ENCODE data around the gene SPOCK2. TPM values are rescaled to one million over a fixed set of nuclear protein-coding genes. Genes with fewer than 3 reads are reported as not detected.
"Not testable (repeated sequence)": the region's sequence is repeated elsewhere in the genome, so short reads cannot be mapped to it uniquely, and the experiment has no call there.

Gene SPOCK2
- total and polyA plus RNA-seq, 9 donors = 1.4 to 77.7 (median 8.7) TPM

- H3K4me1 ChIP-seq (ENCODE audit: insufficient read depth) = peaks cover 28% of the 10 kb centered on the region
- H3K4me3 ChIP-seq = no peak overlapping the region
- no peak for TF ChIP-seq EP300 (IDR thresholded peaks at IDR 0.05)
- no peak for TF ChIP-seq POLR2A (IDR thresholded peaks at IDR 0.05)
- TF ChIP-seq, protein P1, sequence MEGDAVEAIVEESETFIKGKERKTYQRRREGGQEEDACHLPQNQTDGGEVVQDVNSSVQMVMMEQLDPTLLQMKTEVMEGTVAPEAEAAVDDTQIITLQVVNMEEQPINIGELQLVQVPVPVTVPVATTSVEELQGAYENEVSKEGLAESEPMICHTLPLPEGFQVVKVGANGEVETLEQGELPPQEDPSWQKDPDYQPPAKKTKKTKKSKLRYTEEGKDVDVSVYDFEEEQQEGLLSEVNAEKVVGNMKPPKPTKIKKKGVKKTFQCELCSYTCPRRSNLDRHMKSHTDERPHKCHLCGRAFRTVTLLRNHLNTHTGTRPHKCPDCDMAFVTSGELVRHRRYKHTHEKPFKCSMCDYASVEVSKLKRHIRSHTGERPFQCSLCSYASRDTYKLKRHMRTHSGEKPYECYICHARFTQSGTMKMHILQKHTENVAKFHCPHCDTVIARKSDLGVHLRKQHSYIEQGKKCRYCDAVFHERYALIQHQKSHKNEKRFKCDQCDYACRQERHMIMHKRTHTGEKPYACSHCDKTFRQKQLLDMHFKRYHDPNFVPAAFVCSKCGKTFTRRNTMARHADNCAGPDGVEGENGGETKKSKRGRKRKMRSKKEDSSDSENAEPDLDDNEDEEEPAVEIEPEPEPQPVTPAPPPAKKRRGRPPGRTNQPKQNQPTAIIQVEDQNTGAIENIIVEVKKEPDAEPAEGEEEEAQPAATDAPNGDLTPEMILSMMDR (IDR thresholded peaks at IDR 0.05) = no peak
- H3K36me3 ChIP-seq = no peaks in the 10 kb centered on the region
- H3K9me3 ChIP-seq = no peaks in the 10 kb centered on the region
- H3K27ac ChIP-seq = peak overlapping the region; percentile 36 to 51
- intact Hi-C loops (cut with DNase I) = no loop called here
- WGBS, 3 donors = 33 to 59% (median 47%) methylated on average over 13 of the region's 13 CpGs
- no peaks in the 10 kb centered on the region for H3K27me3 ChIP-seq
- DNase-seq = peak in 2 of 5 donors; percentile 53 to 65
These were observed 53.0 kb downstream of the SPOCK2 start for GRCh38 chr10:72035252-72035887.

DNA sequence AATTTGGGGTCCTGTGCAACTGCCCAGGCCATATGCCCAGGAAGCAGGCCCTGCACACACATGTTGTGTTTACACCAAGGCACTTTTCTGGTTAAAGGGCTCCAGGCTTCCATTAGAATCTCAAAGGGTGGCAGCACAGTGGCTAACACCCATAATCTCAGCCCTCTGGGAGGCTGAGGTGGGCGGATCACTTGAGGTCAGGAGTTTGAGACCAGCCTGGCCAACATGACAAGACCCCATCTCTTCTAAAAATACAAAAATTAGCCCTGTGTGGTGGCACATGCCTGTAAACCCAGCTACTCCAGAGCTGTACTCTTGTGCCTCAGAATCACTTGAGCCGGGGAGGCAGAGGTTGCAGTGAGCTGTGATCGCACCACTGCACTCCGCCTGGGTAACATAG lies 53.6 kb downstream of the SPOCK2 start:
- WGBS, 3 donors = 97 to 99% (median 97%) methylated on average over 4 of the region's 4 CpGs
- TF ChIP-seq POLR2A (IDR thresholded peaks at IDR 0.05) (no peak), EP300 (IDR thresholded peaks at IDR 0.05) (no peak)
- TF ChIP-seq, protein P1 (IDR thresholded peaks at IDR 0.05) = no peak
- H3K9me3 ChIP-seq = no peaks in the 10 kb centered on the region
- intact Hi-C loops (cut with DNase I) = loop anchor here in 1 of 4 donors (5.0 kb wide), 1 partner anchor 67 kb away; no protein-coding TSS in a partner anchor
- peaks cover 28% of the 10 kb centered on the region for H3K4me1 ChIP-seq (ENCODE audit: insufficient read depth)
- H3K27ac ChIP-seq = peak overlapping the region in 1 of 2 donors; percentile 51
- H3K36me3 ChIP-seq = no peaks in the 10 kb centered on the region
- H3K27me3 ChIP-seq = no peaks in the 10 kb centered on the region
- DNase-seq = no peak
- no peak overlapping the region for H3K4me3 ChIP-seq

DNA sequence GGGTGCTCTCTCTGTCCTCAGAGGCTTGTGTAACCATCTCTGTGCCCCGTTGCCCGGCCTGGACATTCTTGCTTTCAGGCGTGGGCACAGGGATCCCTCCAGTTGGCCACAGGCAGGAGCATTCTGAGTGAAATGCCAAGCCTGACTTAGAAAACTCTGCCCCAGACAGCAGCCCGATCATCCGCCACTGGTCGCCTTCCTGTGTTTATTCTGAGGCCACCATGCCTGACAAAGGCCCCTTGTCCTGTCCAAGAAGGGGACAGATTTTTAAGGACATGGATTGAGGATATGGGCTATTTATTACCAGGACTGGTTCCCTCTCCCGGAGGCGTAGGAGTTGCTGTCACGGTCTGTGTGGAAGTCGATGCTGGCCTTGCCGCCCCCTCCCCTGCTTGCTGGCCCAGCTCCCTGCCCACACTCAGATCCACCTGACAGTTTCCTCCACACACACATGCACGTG lies 54.3 kb downstream of the SPOCK2 start:
- no peaks in the 10 kb centered on the region for H3K9me3 ChIP-seq
- TF ChIP-seq, protein P1 (IDR thresholded peaks at IDR 0.05) = no peak
- TF ChIP-seq POLR2A (IDR thresholded peaks at IDR 0.05) (no peak), EP300 (IDR thresholded peaks at IDR 0.05) (no peak)
- no peaks in the 10 kb centered on the region for H3K36me3 ChIP-seq
- H3K4me3 ChIP-seq = no peak overlapping the region
- intact Hi-C loops (cut with DNase I) = loop anchor here in 1 of 4 donors (5.0 kb wide), 1 partner anchor 67 kb away; no protein-coding TSS in a partner anchor
- DNase-seq = no peak
- peak overlapping the region in 1 of 2 donors; percentile 75 for H3K27ac ChIP-seq
- H3K27me3 ChIP-seq = no peaks in the 10 kb centered on the region
- WGBS, 3 donors = 57 to 69% (median 61%) methylated on average over 12 of the region's 12 CpGs
- H3K4me1 ChIP-seq (ENCODE audit: insufficient read depth) = peaks cover 24% of the 10 kb centered on the region

GRCh38 chr10:72032409-72033162 lies 55.8 kb downstream of the SPOCK2 start:
- H3K27me3 ChIP-seq, H3K9me3 ChIP-seq, H3K36me3 ChIP-seq, H3K4me3 ChIP-seq: not testable (repeated sequence)
- H3K4me1 ChIP-seq (ENCODE audit: insufficient read depth) = peaks cover 15% of the 10 kb centered on the region
- peak in 2 of 5 donors; percentile 20 to 44 for DNase-seq
- WGBS, 3 donors = 81 to 93% (median 85%) methylated on average over 11 of the region's 11 CpGs
- peak overlapping the region; percentile 74 to 75 for H3K27ac ChIP-seq
- intact Hi-C loops (cut with DNase I) = loop anchor here in 1 of 4 donors (5.0 kb wide), 1 partner anchor 65 kb away; no protein-coding TSS in a partner anchor
